ENCODE measurements around the gene CFAP20DC. TPM values are rescaled to one million over a fixed set of nuclear protein-coding genes. Genes with fewer than 3 reads are reported as not detected.

The CFAP20DC gene
- total RNA-seq, 2 donors from 2014 or later, result 1.8 to 6.2 TPM

- no peaks in the 10 kb centered on the region for H3K27me3 Mint-ChIP-seq
- H3K9me3 Mint-ChIP-seq, result no peaks in the 10 kb centered on the region
- H3K27ac Mint-ChIP-seq, result no peak overlapping the region
- H3K4me3 Mint-ChIP-seq, result no peak overlapping the region
- H3K36me3 Mint-ChIP-seq (ENCODE audit: low read depth), result no peaks in the 10 kb centered on the region
- no peaks in the 10 kb centered on the region for H3K4me1 Mint-ChIP-seq
- ATAC-seq (replicated peaks), result no peak
Measured at GRCh38 chr3:58804914-58805313, 244.9 kb downstream of the CFAP20DC start.

- no peaks in the 10 kb centered on the region for H3K4me1 Mint-ChIP-seq
- H3K27ac Mint-ChIP-seq, result no peak overlapping the region
- H3K4me3 Mint-ChIP-seq, result no peak overlapping the region
- H3K36me3 Mint-ChIP-seq (ENCODE audit: low read depth), result no peaks in the 10 kb centered on the region
- H3K27me3 Mint-ChIP-seq, result no peaks in the 10 kb centered on the region
- H3K9me3 Mint-ChIP-seq, result no peaks in the 10 kb centered on the region
- no peak for ATAC-seq (replicated peaks)
Measured at GRCh38 chr3:58801541-58801940, 248.3 kb downstream of the CFAP20DC start.

- Mint-ChIP-seq H3K9me3 (no peaks in the 10 kb centered on the region), H3K27ac (no peak overlapping the region), H3K4me3 (no peak overlapping the region), H3K27me3 (no peaks in the 10 kb centered on the region), H3K4me1 (no peaks in the 10 kb centered on the region), H3K36me3 (ENCODE audit: low read depth) (no peaks in the 10 kb centered on the region)
- ATAC-seq (replicated peaks), result no peak
Measured at GRCh38 chr3:58800940-58801339, 248.9 kb downstream of the CFAP20DC start.

GRCh38 chr3:58800032-58800431, 249.8 kb downstream of the CFAP20DC start:
- Mint-ChIP-seq H3K9me3 (no peaks in the 10 kb centered on the region), H3K27ac (no peak overlapping the region), H3K4me1 (no peaks in the 10 kb centered on the region), H3K27me3 (no peaks in the 10 kb centered on the region), H3K36me3 (ENCODE audit: low read depth) (no peaks in the 10 kb centered on the region), H3K4me3 (no peak overlapping the region)
- ATAC-seq (replicated peaks), result no peak

- Mint-ChIP-seq H3K36me3 (ENCODE audit: low read depth) (no peaks in the 10 kb centered on the region), H3K27me3 (no peaks in the 10 kb centered on the region), H3K4me3 (no peak overlapping the region), H3K4me1 (no peaks in the 10 kb centered on the region), H3K27ac (no peak overlapping the region), H3K9me3 (no peaks in the 10 kb centered on the region)
- no peak for ATAC-seq (replicated peaks)
Measured at GRCh38 chr3:58799271-58799670, 250.6 kb downstream of the CFAP20DC start.

GRCh38 chr3:58798312-58798711, 251.5 kb downstream of the CFAP20DC start:
- no peaks in the 10 kb centered on the region for H3K27me3 Mint-ChIP-seq
- no peaks in the 10 kb centered on the region for H3K36me3 Mint-ChIP-seq (ENCODE audit: low read depth)
- H3K27ac Mint-ChIP-seq, result no peak overlapping the region
- ATAC-seq (replicated peaks), result no peak
- H3K9me3 Mint-ChIP-seq, result no peaks in the 10 kb centered on the region
- H3K4me1 Mint-ChIP-seq, result no peaks in the 10 kb centered on the region
- H3K4me3 Mint-ChIP-seq, result no peak overlapping the region

- Mint-ChIP-seq H3K9me3 (no peaks in the 10 kb centered on the region), H3K27me3 (peaks cover 7% of the 10 kb centered on the region), H3K4me3 (no peak overlapping the region), H3K36me3 (ENCODE audit: low read depth) (no peaks in the 10 kb centered on the region), H3K4me1 (no peaks in the 10 kb centered on the region), H3K27ac (no peak overlapping the region)
- ATAC-seq (replicated peaks), result no peak
Measured at GRCh38 chr3:58794750-58795149, 255.1 kb downstream of the CFAP20DC start.

- Mint-ChIP-seq H3K4me3 (no peak overlapping the region), H3K27me3 (peaks cover 7% of the 10 kb centered on the region), H3K4me1 (no peaks in the 10 kb centered on the region), H3K36me3 (ENCODE audit: low read depth) (no peaks in the 10 kb centered on the region), H3K27ac (no peak overlapping the region), H3K9me3 (no peaks in the 10 kb centered on the region)
- ATAC-seq (replicated peaks), result no peak
Measured at GRCh38 chr3:58793938-58794337, 255.9 kb downstream of the CFAP20DC start.

GRCh38 chr3:58792921-58793451, 256.8 kb downstream of the CFAP20DC start:
- Mint-ChIP-seq H3K4me1 (no peaks in the 10 kb centered on the region), H3K27ac (no peak overlapping the region), H3K4me3 (no peak overlapping the region), H3K27me3 (peaks cover 7% of the 10 kb centered on the region), H3K36me3 (ENCODE audit: low read depth) (no peaks in the 10 kb centered on the region), H3K9me3 (no peaks in the 10 kb centered on the region)
- ATAC-seq (replicated peaks), result no peak

- Mint-ChIP-seq H3K36me3 (ENCODE audit: low read depth) (no peaks in the 10 kb centered on the region), H3K4me1 (no peaks in the 10 kb centered on the region), H3K27me3 (peaks cover 7% of the 10 kb centered on the region), H3K4me3 (no peak overlapping the region), H3K9me3 (no peaks in the 10 kb centered on the region), H3K27ac (no peak overlapping the region)
- ATAC-seq (replicated peaks), result no peak
Measured at GRCh38 chr3:58789385-58789784, 260.4 kb downstream of the CFAP20DC start.

GRCh38 chr3:58784888-58785287, 264.9 kb downstream of the CFAP20DC start:
- no peak for ATAC-seq (replicated peaks)
- Mint-ChIP-seq H3K9me3 (peaks cover 7% of the 10 kb centered on the region), H3K27me3 (no peaks in the 10 kb centered on the region), H3K4me3 (no peak overlapping the region), H3K4me1 (no peaks in the 10 kb centered on the region), H3K27ac (no peak overlapping the region), H3K36me3 (ENCODE audit: low read depth) (no peaks in the 10 kb centered on the region)

GRCh38 chr3:58784425-58784824, 265.4 kb downstream of the CFAP20DC start:
- no peak for ATAC-seq (replicated peaks)
- H3K9me3 Mint-ChIP-seq, result peaks cover 9% of the 10 kb centered on the region
- no peak overlapping the region for H3K4me3 Mint-ChIP-seq
- H3K27me3 Mint-ChIP-seq, result no peaks in the 10 kb centered on the region
- H3K36me3 Mint-ChIP-seq (ENCODE audit: low read depth), result no peaks in the 10 kb centered on the region
- no peak overlapping the region for H3K27ac Mint-ChIP-seq
- H3K4me1 Mint-ChIP-seq, result no peaks in the 10 kb centered on the region

- H3K27ac Mint-ChIP-seq, result no peak overlapping the region
- peaks cover 10% of the 10 kb centered on the region for H3K9me3 Mint-ChIP-seq
- no peaks in the 10 kb centered on the region for H3K4me1 Mint-ChIP-seq
- H3K27me3 Mint-ChIP-seq, result no peaks in the 10 kb centered on the region
- H3K36me3 Mint-ChIP-seq (ENCODE audit: low read depth), result no peaks in the 10 kb centered on the region
- no peak overlapping the region for H3K4me3 Mint-ChIP-seq
- no peak for ATAC-seq (replicated peaks)
Measured at GRCh38 chr3:58783845-58784244, 266.0 kb downstream of the CFAP20DC start.

GRCh38 chr3:58779934-58780333, 269.9 kb downstream of the CFAP20DC start:
- H3K27ac Mint-ChIP-seq, result no peak overlapping the region
- no peaks in the 10 kb centered on the region for H3K36me3 Mint-ChIP-seq (ENCODE audit: low read depth)
- H3K4me1 Mint-ChIP-seq, result no peaks in the 10 kb centered on the region
- H3K27me3 Mint-ChIP-seq, result no peaks in the 10 kb centered on the region
- no peak for ATAC-seq (replicated peaks)
- H3K4me3 Mint-ChIP-seq, result no peak overlapping the region
- peaks cover 15% of the 10 kb centered on the region for H3K9me3 Mint-ChIP-seq

- Mint-ChIP-seq H3K4me3 (no peak overlapping the region), H3K27me3 (no peaks in the 10 kb centered on the region), H3K36me3 (ENCODE audit: low read depth) (no peaks in the 10 kb centered on the region), H3K27ac (no peak overlapping the region), H3K4me1 (no peaks in the 10 kb centered on the region), H3K9me3 (peaks cover 15% of the 10 kb centered on the region)
- no peak for ATAC-seq (replicated peaks)
Measured at GRCh38 chr3:58776231-58776630, 273.6 kb downstream of the CFAP20DC start.

- ATAC-seq (replicated peaks), result no peak
- Mint-ChIP-seq H3K9me3 (peaks cover 6% of the 10 kb centered on the region), H3K4me1 (no peaks in the 10 kb centered on the region), H3K27ac (no peak overlapping the region), H3K27me3 (peaks cover 9% of the 10 kb centered on the region), H3K4me3 (no peak overlapping the region), H3K36me3 (ENCODE audit: low read depth) (no peaks in the 10 kb centered on the region)
Measured at GRCh38 chr3:58772462-58772861, 277.4 kb downstream of the CFAP20DC start.

Measured in activated T-helper 17 cell treated with anti-CD3 and anti-CD28 coated beads, Interleukin-2, amount 50 U/mL, for 72 hours (primary cell).